Measurements from ENCODE around the gene DCC.

DNA sequence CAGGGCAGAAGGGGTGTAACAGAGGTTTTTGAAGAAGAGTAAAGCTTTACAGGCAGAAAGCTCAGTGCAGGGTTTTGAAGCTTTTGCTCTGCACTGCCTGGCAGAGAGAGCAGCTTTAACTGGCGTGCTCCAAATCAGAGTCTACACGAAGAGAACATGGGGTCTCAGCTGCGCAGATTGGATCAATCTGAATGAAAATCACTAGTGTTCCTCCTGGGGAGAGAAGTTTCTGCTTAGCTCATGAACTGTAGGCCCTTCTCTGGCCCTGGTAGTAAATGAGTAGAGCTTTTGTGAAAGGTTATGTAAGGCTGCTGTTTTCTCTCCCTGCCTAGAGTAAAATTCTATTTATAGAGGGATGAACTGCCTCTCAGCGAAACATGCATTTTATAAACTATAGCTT, 13.6 kb downstream of the DCC start:
- TF ChIP-seq EZH2 (optimal IDR thresholded peaks at IDR 0.05; ENCODE audit: low read depth, low read length), result no peak
- TF ChIP-seq, protein P1, sequence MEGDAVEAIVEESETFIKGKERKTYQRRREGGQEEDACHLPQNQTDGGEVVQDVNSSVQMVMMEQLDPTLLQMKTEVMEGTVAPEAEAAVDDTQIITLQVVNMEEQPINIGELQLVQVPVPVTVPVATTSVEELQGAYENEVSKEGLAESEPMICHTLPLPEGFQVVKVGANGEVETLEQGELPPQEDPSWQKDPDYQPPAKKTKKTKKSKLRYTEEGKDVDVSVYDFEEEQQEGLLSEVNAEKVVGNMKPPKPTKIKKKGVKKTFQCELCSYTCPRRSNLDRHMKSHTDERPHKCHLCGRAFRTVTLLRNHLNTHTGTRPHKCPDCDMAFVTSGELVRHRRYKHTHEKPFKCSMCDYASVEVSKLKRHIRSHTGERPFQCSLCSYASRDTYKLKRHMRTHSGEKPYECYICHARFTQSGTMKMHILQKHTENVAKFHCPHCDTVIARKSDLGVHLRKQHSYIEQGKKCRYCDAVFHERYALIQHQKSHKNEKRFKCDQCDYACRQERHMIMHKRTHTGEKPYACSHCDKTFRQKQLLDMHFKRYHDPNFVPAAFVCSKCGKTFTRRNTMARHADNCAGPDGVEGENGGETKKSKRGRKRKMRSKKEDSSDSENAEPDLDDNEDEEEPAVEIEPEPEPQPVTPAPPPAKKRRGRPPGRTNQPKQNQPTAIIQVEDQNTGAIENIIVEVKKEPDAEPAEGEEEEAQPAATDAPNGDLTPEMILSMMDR (IDR thresholded peaks at IDR 0.05; ENCODE audit: low read length), result no peak

All from MM.1S (cell line).